ENCODE results near the gene TM9SF3.
"Not testable (repeated sequence)": the region's sequence is repeated elsewhere in the genome, so short reads cannot be mapped to it uniquely, and the experiment has no call there.

The TM9SF3 gene

DNA sequence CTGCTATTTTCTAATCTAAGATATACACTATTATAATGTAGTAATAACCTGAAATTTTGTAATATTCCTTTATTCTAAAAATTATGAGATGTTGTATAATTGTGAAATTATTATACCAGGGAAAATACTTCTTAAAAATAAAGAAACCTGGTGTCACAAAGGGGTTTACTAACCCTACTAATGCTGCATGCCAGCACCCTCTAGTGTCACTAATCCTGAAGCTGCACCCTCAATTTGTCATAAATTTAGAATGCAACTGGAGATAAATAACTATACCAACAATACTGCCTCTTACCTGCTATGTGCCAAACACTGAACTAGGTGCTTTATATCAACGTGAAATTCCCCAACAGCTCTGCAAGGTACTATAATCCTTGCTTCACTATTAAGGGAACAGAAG, 30.8 kb downstream of the TM9SF3 start:
- Mint-ChIP-seq H3K4me3 (no peak overlapping the region), H3K36me3 (peaks cover 12% of the 10 kb centered on the region), H3K27me3 (no peaks in the 10 kb centered on the region), H3K4me1 (no peaks in the 10 kb centered on the region), H3K27ac (no peak overlapping the region), H3K9me3 (no peaks in the 10 kb centered on the region)

DNA sequence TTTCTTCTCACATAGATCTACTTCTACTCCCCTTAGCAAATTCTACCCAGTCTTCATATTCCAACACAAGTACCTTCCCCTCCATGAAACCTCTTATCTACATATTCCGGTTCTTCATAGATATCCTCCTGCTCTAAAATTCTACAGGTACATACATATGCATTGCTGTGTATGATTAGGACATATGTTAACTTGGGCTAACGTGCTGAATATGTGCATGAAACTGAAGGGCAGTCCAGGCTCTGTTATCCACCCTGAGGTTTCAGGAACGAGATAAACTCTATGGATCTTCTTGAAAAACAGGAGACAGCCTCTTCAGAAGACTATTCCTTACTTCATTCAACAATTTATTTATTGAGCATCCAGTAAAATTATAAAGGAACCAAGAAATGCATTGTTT, 31.5 kb downstream of the TM9SF3 start:
- H3K27ac Mint-ChIP-seq: no peak overlapping the region
- H3K4me1 Mint-ChIP-seq: no peaks in the 10 kb centered on the region
- H3K9me3 Mint-ChIP-seq: no peaks in the 10 kb centered on the region
- no peaks in the 10 kb centered on the region for H3K27me3 Mint-ChIP-seq
- H3K4me3 Mint-ChIP-seq: no peak overlapping the region
- peaks cover 9% of the 10 kb centered on the region for H3K36me3 Mint-ChIP-seq

DNA sequence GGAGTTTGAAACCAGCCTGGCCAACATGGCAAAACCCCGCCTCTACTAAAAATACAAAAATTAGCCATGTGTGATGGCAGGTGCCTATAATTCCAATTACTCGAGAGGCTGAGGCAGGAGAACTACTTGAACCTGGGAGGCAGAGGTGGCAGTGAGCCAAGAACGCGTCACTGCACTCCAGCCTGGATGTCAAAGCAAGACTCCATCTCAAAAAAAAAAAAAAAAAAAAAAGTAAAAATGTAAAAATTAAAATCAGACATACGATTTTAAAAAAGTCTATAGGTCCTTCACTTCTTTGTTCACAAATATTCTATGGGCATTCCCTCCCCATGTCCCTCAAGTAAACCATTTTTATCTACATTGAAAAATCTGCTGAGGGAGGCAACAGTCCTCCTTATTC, 38.2 kb downstream of the TM9SF3 start:
- Mint-ChIP-seq H3K27ac (no peak overlapping the region), H3K36me3 (peaks cover 22% of the 10 kb centered on the region), H3K4me3 (no peak overlapping the region), H3K27me3 (no peaks in the 10 kb centered on the region), H3K4me1 (peaks cover 10% of the 10 kb centered on the region), H3K9me3 (no peaks in the 10 kb centered on the region)

DNA sequence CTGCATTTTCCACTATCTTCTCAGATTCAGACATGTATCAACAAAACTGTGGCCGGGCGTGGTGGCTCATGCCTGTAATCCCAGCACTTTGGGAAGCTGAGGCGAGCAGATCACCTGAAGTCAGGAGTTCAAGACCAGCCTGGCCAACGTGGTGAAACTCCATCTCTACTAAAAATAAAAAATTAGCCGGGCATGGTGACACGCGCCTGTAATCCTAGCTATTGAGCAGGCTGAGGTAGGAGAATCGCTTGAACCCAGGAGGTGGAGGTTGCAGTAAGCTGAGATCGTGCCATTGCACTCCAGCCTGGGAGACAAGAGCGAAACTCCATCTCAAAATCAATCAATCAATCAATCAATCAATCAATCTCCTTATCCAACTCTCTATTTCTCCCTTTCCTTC, 41.3 kb downstream of the TM9SF3 start:
- H3K4me1 Mint-ChIP-seq, H3K9me3 Mint-ChIP-seq, H3K27me3 Mint-ChIP-seq, H3K4me3 Mint-ChIP-seq: not testable (repeated sequence)
- peak overlapping the region; percentile 53 for H3K27ac Mint-ChIP-seq
- H3K36me3 Mint-ChIP-seq: peaks cover 23% of the 10 kb centered on the region

DNA sequence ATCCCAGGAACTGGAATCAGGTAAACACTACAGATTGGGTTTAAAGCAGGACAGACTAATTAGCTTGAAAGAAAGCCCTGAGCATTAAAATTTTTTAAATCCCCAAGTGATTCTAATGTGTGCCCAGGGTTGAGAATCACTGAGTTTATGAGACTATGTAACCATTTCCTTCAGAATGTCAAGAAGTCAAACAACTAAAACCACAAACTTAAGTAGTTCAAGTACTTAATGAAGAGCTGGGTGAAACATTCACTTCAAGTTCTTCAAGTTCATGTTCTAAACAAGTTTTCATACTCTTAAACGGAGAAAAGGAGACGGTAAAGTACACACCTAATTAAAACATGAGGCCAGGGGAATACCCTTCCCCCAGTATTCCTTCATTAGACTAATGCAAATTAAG, 44.9 kb downstream of the TM9SF3 start:
- Mint-ChIP-seq H3K9me3 (no peaks in the 10 kb centered on the region), H3K36me3 (peaks cover 23% of the 10 kb centered on the region), H3K4me1 (peaks cover 33% of the 10 kb centered on the region), H3K4me3 (no peak overlapping the region), H3K27ac (no peak overlapping the region), H3K27me3 (no peaks in the 10 kb centered on the region)

DNA sequence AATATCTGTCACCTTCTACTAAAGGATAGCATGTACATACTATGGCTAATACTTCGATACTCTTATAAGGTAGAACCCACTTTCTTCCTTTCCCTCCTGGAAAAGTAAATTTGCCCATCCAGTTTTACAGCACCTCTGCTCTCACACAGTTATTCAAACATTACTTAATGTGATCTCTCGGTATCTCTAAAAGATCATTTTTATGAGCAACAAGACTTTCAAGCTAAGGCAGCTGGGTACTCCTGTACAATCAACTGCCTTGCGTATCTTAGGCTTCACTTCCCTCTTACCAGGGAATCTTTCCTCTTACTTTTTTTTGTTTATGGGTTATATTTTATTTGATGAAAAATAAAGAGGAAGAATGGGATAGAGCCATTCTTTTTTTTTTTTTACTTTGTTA, 46.6 kb downstream of the TM9SF3 start:
- Mint-ChIP-seq H3K4me3 (no peak overlapping the region), H3K9me3 (no peaks in the 10 kb centered on the region), H3K36me3 (peaks cover 17% of the 10 kb centered on the region), H3K27me3 (no peaks in the 10 kb centered on the region), H3K27ac (no peak overlapping the region), H3K4me1 (peaks cover 34% of the 10 kb centered on the region)

DNA sequence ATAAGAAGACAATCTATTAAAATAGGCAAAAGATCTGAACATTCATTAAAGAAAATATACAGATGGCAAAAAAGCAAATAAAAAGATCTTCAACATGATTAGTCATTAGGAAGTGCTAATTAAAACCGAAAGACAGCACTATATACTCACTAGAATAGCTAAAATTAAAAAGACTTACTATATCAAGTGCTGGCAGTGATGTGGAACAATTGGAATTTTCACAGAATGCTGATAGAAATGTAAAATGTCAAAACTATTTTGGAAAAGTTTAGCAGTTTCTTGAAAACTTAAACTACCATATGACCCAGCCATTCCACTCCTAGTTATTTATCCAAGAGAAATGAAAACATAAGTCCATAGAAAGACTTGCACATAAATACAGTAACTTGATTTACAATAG, 48.1 kb downstream of the TM9SF3 start:
- peaks cover 34% of the 10 kb centered on the region for H3K4me1 Mint-ChIP-seq
- H3K36me3 Mint-ChIP-seq: peaks cover 14% of the 10 kb centered on the region
- H3K4me3 Mint-ChIP-seq: no peak overlapping the region
- no peaks in the 10 kb centered on the region for H3K9me3 Mint-ChIP-seq
- H3K27ac Mint-ChIP-seq: no peak overlapping the region
- no peaks in the 10 kb centered on the region for H3K27me3 Mint-ChIP-seq

DNA sequence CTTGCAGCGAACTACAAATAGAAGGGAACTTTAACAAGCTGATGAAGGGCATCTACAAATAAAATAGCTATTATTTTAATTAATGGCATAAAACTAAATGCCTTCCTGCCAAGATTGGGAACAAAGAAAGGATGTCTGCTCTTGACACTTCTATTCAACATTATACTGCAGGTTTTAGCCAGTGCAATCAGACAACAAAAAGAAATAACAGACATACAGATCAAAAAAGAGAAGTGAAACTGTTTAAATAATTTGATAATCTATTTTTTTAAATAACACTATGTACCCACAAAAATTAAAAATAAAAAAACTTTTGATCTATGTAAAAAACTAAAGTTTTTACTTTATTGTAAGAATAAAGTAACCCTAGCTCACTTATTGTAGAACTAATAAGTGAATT, 50.7 kb downstream of the TM9SF3 start:
- Mint-ChIP-seq H3K36me3 (peaks cover 15% of the 10 kb centered on the region), H3K9me3 (no peaks in the 10 kb centered on the region), H3K4me1 (peaks cover 42% of the 10 kb centered on the region), H3K27me3 (no peaks in the 10 kb centered on the region), H3K4me3 (no peak overlapping the region), H3K27ac (no peak overlapping the region)

DNA sequence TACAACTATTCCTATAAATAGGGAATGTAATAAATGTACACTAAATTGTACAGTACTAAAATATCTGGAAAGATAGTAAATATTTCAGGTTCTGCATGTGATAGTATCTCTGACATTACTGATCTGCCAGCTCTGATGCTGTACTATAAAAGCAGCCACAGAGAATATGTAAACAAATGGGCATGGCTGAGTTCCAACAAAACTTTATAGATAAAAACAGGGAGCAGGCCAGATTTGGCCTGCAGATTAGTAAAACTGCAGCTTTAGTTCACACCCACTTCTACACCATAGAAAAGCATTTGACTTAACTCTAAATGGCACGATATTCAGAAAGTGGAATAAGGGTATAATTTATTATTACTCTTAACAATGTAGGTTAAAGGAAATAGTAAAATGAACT, 54.3 kb downstream of the TM9SF3 start:
- Mint-ChIP-seq H3K27ac (no peak overlapping the region), H3K27me3 (no peaks in the 10 kb centered on the region), H3K36me3 (peaks cover 19% of the 10 kb centered on the region), H3K4me3 (no peak overlapping the region), H3K9me3 (no peaks in the 10 kb centered on the region), H3K4me1 (peaks cover 16% of the 10 kb centered on the region)

DNA sequence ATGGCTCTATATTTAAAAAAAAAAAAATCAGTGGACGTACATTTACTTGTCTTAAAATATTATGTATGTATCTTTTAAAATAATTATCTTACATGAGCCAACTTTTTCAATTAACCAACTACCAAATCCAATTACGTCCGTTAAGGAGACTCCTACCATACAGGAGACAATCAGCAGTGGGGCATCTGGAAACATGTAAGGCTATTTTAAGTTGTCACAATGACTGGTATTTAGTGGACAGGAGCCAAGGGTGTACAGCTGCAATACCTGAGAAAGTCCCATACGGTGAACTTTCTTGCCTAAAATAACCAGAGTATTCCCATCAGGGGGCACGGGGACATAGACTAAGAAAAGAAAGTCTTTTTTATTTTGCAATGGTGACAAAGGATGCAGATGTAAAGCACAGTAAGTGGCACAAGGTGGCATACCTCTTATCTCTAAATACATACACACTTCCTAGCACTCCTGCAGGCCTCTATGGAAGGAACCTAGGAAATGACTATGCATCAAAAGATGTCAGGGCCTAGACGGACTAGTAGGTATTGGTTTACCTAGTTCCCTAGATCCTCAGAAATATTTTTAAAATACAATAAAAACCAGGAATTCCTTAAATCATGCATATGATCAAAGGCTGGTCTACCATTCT, 57.1 kb downstream of the TM9SF3 start:
- Mint-ChIP-seq H3K36me3 (peaks cover 26% of the 10 kb centered on the region), H3K4me1 (peaks cover 8% of the 10 kb centered on the region), H3K27ac (no peak overlapping the region), H3K9me3 (no peaks in the 10 kb centered on the region), H3K27me3 (no peaks in the 10 kb centered on the region), H3K4me3 (no peak overlapping the region)

DNA sequence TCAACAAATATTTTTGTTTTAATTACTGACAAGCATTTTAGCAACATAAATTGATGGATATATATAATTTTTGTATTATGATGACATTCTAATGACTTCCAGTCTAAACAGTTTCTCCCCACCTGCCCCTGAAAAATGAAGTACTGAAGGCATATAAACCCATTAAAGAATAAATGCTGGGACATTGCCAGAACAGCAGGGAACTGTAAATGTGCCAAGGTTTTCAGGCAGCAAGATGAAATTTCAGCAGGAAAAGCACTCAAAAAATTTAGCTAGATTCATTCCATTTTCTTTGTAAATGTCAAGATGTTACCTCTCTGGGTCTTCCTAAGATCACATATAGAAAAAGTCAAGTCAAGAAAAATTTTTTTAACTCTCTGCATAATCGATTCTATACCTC, 62.1 kb downstream of the TM9SF3 start:
- Mint-ChIP-seq H3K27ac (no peak overlapping the region), H3K9me3 (no peaks in the 10 kb centered on the region), H3K4me3 (no peak overlapping the region), H3K36me3 (peaks cover 43% of the 10 kb centered on the region), H3K27me3 (no peaks in the 10 kb centered on the region), H3K4me1 (no peaks in the 10 kb centered on the region)

DNA sequence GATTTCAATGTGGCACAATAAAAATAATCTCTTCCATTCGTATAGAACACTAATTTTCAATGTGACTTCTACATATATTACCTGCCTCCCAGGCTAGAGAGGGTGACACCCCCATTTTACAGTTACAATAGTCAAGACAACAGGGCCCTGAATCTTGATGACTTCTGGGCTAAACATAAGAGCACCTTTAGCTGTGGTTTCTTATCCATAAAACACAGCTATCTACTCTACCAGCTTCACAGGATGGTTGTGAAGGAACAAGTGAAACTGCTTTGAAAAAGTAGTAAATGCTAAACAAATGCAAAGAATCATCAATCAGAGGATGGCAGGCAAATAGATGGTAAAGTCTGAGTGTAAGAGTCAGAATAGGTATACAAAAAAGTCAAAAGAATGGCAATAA, 69.5 kb downstream of the TM9SF3 start:
- Mint-ChIP-seq H3K4me1 (peaks cover 6% of the 10 kb centered on the region), H3K9me3 (no peaks in the 10 kb centered on the region), H3K36me3 (peaks cover 17% of the 10 kb centered on the region), H3K27me3 (peaks cover 12% of the 10 kb centered on the region), H3K27ac (no peak overlapping the region), H3K4me3 (no peak overlapping the region)

DNA sequence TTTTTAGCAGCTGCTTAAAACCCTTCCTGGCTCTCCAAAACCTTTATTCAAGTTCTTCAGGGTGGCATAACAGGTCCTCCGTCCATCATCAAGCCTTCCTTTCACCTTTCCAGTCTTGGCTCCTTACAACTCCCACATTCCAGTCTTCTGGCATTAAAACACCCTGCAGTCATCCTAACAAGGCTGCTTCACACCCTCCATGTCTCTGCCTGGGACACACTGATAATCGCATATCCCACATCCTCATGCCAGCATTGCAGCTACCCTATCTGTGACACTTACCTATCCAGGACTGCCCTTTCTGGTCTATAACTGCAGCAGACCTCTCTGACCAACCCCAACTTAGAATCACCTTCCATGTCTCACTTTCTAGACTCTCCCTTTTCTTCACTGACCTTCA, 70.5 kb downstream of the TM9SF3 start:
- peaks cover 17% of the 10 kb centered on the region for H3K27me3 Mint-ChIP-seq
- no peaks in the 10 kb centered on the region for H3K9me3 Mint-ChIP-seq
- H3K4me3 Mint-ChIP-seq: no peak overlapping the region
- H3K4me1 Mint-ChIP-seq: peaks cover 11% of the 10 kb centered on the region
- H3K27ac Mint-ChIP-seq: no peak overlapping the region
- H3K36me3 Mint-ChIP-seq: peaks cover 9% of the 10 kb centered on the region

DNA sequence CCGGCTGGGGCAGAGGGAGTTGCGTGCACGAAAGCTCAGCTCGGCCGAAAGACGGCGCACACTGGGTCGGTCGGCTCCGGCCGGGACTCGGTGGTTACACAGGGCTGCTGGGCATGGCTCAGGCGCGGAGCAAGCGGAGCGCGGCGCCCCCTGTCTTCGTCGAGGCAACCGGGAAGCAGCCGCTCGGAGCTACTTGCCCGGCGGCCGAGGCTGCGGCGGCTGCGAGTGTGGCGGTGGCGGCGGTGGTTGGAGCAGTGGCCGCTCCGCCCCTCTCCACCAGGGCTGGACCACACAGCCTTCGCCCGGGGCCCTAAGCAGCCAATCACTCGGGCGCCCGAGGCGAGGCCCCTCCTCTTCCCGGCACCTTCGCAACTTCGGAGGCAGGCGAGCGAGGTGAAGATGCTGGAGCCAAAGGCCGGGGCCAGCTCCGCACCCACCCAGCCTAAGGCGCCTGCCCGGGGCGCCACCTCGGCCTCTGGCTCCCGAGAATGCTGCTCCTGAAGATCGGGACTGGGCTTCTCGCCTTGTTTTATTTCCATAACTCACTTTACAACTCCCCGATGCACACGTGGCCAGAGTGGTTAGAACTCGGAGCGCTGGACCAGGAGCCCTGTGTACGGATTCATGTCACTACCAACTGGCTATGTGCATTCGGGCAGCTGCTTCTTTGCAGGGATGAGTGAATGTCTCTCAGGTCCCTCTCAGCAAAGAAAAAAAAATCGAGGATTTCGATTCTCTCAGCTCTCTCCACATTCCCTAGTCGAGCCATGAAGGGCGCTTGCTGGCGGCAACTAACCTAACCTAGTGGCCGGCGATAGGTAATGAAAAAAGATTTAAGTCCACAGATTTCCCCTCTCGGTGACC, 72.9 kb downstream of the TM9SF3 start, which contains the start of gene TLL2:
TSS of gene TLL2 (minus strand) at position 229 of the 864 bp plus-strand sequence. CDS start 241 bp downstream, outside the sequence.
- Mint-ChIP-seq H3K4me1 (peaks cover 11% of the 10 kb centered on the region), H3K27me3 (peaks cover 19% of the 10 kb centered on the region), H3K27ac (no peak within 1 kb of the TSS), H3K4me3 (peak within 1 kb of the TSS; percentile 82), H3K36me3 (peaks cover 2% of the 10 kb centered on the region), H3K9me3 (no peaks in the 10 kb centered on the region)

DNA sequence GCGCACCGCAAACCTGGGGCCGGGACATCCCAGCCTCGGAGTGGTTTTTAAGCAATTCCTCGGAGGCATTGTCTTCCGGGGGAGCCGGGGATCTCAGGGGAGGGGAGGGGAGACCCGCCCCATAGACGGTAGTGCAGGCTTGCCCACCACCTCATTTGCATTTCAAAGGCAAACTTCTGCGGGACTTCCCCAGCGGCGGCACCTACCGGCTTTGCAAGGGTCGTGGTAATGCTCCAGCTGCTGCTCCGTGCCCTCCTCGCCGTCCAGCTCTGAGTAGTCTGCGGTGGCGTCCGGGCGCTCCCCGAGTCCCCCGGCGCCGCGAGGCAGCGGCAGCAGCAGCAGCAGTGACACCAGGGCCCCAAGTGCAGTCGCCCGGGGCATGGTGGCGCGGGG, 73.5 kb downstream of the TM9SF3 start:
- no peak overlapping the region for H3K27ac Mint-ChIP-seq

DNA sequence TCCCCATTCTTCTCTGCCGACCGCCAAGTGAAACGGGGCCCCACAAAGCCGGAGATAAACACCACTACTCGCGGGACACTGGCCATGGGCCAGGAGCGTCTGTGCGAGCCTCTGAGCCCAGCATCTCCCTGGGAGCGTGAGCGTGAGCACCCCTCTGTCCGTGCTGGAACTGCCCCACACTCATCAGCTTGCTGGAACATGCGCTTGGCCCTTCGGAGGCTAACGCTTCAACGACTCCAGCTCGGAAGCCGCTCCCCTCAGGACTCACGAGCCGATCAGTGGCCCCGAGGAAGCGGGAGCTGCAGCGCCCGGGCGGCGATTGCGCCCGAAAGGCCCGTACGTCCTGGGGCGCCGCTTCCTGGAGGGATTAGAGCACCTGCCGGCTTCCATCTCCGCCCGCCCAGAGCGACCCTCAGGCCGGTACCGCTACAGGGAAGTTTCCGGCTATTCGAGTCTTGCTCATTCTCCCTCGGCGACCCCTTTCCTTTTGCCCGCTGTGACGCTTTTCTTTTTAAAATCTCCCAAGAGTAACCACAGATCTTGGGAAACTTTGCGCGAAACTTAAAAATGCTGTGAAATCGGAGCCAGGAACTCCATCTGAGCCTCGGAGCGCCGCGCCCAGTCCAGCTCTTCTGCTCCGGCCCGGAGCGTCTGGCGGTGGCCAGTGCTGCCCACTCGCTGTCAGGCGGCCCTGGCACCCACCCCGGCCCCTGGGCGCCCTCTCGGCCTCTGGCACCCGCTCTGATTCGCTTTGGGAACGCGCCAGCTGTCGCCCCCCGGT, 74.1 kb downstream of the TM9SF3 start:
- peaks cover 11% of the 10 kb centered on the region for H3K4me1 Mint-ChIP-seq
- H3K9me3 Mint-ChIP-seq: no peaks in the 10 kb centered on the region
- peak overlapping the region; percentile 71 for H3K4me3 Mint-ChIP-seq
- H3K27ac Mint-ChIP-seq: no peak overlapping the region
- H3K36me3 Mint-ChIP-seq: no peaks in the 10 kb centered on the region
- H3K27me3 Mint-ChIP-seq: peaks cover 19% of the 10 kb centered on the region

More for the DNA sequence above, 73.5 kb downstream of the TM9SF3 start:
- peaks cover 11% of the 10 kb centered on the region for H3K4me1 Mint-ChIP-seq
- H3K4me3 Mint-ChIP-seq: peak overlapping the region; percentile 82
- peaks cover 19% of the 10 kb centered on the region for H3K27me3 Mint-ChIP-seq
- H3K36me3 Mint-ChIP-seq: no peaks in the 10 kb centered on the region
- H3K9me3 Mint-ChIP-seq: no peaks in the 10 kb centered on the region

Measured in activated naive CD4-positive, alpha-beta T cell treated with anti-CD3 and anti-CD28 coated beads, Interleukin-2, amount 50 U/mL, for 24 hours (primary cell).